ENCODE results near the gene APOA5.
"Not testable (repeated sequence)": the region's sequence is repeated elsewhere in the genome, so short reads cannot be mapped to it uniquely, and the experiment has no call there.

APOA5 gene

GRCh38 chr11:116771935-116772334 lies 19.7 kb downstream of the APOA5 start:
- DNase-seq = no peak

DNA sequence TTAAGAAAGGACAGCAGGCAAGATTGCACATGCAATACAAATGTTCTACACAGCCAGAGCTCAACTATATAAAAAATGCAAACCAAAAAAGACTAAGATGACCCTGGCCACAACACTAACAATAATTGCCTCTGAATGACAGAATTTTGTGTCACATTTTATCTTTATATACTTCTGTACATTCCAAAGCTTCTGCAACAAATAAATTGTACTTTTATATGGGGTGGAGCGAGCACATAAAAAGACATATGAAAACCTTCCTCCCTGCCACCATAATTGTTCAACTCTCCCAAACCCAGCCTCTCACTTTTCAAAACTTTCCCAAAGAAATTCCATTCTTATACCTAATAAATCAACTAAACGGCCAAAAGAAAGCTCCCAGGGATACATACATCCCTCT lies 29.5 kb downstream of the APOA5 start:
- DNase-seq = no peak

- not testable (repeated sequence) for DNase-seq
These were observed 35.6 kb downstream of the APOA5 start for GRCh38 chr11:116756044-116756443.

GRCh38 chr11:116750070-116750718 lies 41.5 kb downstream of the APOA5 start:
- no peak for DNase-seq

DNA sequence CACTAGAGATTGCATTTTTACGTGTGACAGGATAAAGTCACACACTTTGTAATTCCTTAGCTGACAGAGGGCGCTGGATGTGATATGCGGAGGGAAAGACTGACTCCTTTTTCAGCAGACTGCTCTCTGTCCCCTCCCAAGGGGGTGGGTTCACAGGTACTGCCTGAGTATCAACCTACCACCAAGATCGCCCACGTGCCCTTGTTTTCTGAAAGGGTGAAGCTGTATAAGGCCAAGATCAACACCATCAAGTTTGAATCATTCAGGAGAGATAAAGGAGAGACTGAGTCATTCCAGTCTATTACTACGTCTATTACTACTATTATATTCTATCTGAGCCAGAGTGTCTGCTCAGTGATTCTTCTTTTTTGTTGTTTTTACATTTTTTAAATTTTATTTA lies 49.6 kb downstream of the APOA5 start:
- no peak for DNase-seq

GRCh38 chr11:116740741-116741140 lies 50.9 kb downstream of the APOA5 start:
- DNase-seq = no peak

Measured in NCI-H1694 treated with DMSO at 0.1 percent for 48 hours (cell line).